Peyer's patch (tissue), 4 donors: ENCODE measurements around the gene LTC4S.

ENCODE experiments used
- CTCF ChIP-seq, 6 experiments: fragments of 450-650 bp in 4 of 6; fragments of 200-600 bp in 2 of 6; sonication (generic) in 1 of 6; IDR thresholded peaks; one replicate each; pipeline ENCODE4 v1.5.1; 2017 to 2019; ENCODE audit warnings: antibody characterized with exemption in 6 of 6, mild to moderate bottlenecking in 3 of 6, moderate library complexity in 1 of 6
- POLR2A ChIP-seq, 2 donors: fragments of 450-650 bp; IDR thresholded peaks; one replicate each; pipeline ENCODE4 v1.5.1; 2017; ENCODE audit warnings: antibody characterized with exemption in 2 of 2, mild to moderate bottlenecking in 2 of 2, moderate library complexity in 2 of 2

GRCh38 chr5:179804555-179804947 is 10.8 kb downstream of the LTC4S start:
- TF ChIP-seq CTCF (IDR thresholded peaks at IDR 0.05) (no peak), POLR2A (IDR thresholded peaks at IDR 0.05) (no peak)
